Measurements from ENCODE around the gene LRRC36. TPM values are rescaled to one million over a fixed set of nuclear protein-coding genes. Genes with fewer than 3 reads are reported as not detected.

LRRC36 gene
- total and polyA plus RNA-seq, 2 of the 13 experiments (the other 11 are each of a cell fraction or from before 2014, with no cell fraction given), result 0.12 to 0.15 TPM

DNA sequence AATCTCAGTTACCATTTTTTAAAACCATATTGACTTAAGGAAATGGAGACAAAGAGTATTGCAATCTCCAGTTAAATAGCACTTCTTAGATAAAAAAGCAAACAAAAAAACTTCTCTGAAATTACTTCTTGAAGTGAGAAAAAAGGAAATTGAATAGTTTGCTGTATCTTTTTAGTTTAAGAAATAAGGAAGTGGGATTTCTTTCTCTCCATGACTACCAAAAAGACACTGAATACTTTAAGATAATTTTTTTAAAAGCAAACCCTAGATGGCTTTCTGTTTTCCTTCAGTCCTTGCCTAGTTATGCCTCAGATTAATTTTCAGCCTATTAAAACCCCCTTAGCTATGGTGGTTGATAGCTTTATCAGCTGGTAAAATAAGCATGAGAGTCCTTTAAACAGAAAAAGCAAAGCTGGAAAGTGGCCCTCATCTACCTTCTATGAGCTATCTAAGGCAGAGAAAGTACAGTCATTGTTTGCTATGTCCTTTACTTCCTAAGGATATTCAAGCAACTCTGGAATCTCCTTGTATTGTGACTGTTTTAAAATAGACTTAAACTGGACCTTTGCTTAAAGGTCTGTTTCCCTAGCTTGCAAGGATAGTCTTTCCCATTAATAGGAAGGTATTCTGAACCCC is 38.1 kb downstream of the LRRC36 start:
- POLR2A ChIA-PET, result no interaction called here
- Histone ChIP-seq H3K36me3 (replicated peaks in 1 of 2; ENCODE audit: control insufficient read depth in 1 of 2, insufficient read depth in 2 of 2, low read length in 2 of 2) (no peaks in the 10 kb centered on the region), H3K4me3 (replicated peaks in 1 of 3; ENCODE audit: insufficient read depth in 1 of 3, low read depth in 2 of 3, low read length in 3 of 3) (no peak overlapping the region), H3K27me3 (ENCODE audit: control insufficient read depth in 1 of 2, insufficient read depth in 2 of 2, low read length in 2 of 2) (no peaks in the 10 kb centered on the region), H3K9me3 (ENCODE audit: low read length) (no peaks in the 10 kb centered on the region), H4K20me1 (ENCODE audit: insufficient read depth, low read length) (no peaks in the 10 kb centered on the region), H3K27ac (ENCODE audit: extremely low read length, insufficient read depth, low read length) (no peak overlapping the region), H3K4me2 (ENCODE audit: low read depth, low read length) (no peak overlapping the region), H3K79me2 (ENCODE audit: insufficient read depth, low read length) (no peaks in the 10 kb centered on the region), H2AFZ (ENCODE audit: low read length) (peak overlapping the region; percentile 15), H3K4me1 (ENCODE audit: insufficient read depth, low read length) (peaks cover 70% of the 10 kb centered on the region), H3K9ac (ENCODE audit: insufficient read depth, low read depth, low read length) (no peak overlapping the region)
- DNase-seq (ENCODE audit: low spot score) (no peak), FAIRE-seq (no peak), ATAC-seq (no peak)
- no TSS peak for BruUV-seq (replicated peaks)
- TF ChIP-seq, protein P1, sequence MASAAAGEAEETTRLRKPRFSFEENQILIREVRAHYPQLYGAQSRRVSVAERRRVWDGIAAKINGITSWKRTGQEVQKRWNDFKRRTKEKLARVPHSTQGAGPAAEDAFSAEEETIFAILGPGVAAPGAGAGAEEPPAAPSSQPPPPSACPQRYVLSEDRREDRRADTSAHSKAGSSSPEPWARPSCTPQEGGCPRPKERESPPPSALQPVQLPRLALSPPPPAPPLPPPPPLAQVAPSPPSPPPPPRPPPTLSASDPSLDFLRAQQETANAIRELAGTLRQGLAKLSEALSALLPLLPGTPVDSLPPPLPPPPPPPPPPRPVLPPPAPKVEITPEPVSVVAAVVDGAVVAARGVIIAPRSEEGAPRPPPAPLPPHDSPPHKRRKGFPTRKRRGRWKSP (CRISPR knock-in tag; IDR thresholded peaks at IDR 0.05), result no peak
- TF ChIP-seq ISX (CRISPR knock-in tag; conservative IDR thresholded peaks at IDR 0.05) (no peak), MBNL3 (CRISPR knock-in tag; conservative IDR thresholded peaks at IDR 0.05) (no peak), RBM39 (IDR thresholded peaks at IDR 0.05; ENCODE audit: low read depth, low read length, poor library complexity, severe bottlenecking) (no peak), RXRA (CRISPR knock-in tag; IDR thresholded peaks at IDR 0.05) (no peak), ZNF567 (CRISPR knock-in tag; IDR thresholded peaks at IDR 0.05; ENCODE audit: borderline replicate concordance) (no peak), ZNF766 (CRISPR knock-in tag; IDR thresholded peaks at IDR 0.05; ENCODE audit: borderline replicate concordance) (no peak), NFE2 (CRISPR knock-in tag; IDR thresholded peaks at IDR 0.05) (no peak), ZZZ3 (CRISPR knock-in tag; IDR thresholded peaks at IDR 0.05; ENCODE audit: borderline replicate concordance) (no peak), HES4 (CRISPR knock-in tag; IDR thresholded peaks at IDR 0.05; ENCODE audit: borderline replicate concordance) (no peak), NR2F2 (IDR thresholded peaks at IDR 0.05; ENCODE audit: borderline replicate concordance, low read depth) (no peak), AHR (CRISPR knock-in tag; IDR thresholded peaks at IDR 0.05) (no peak), MED13 (CRISPR knock-in tag; IDR thresholded peaks at IDR 0.05) (no peak), E2F5 (CRISPR knock-in tag; conservative IDR thresholded peaks at IDR 0.05) (no peak), ZNF607 (CRISPR knock-in tag; IDR thresholded peaks at IDR 0.05; ENCODE audit: borderline replicate concordance) (no peak), NKX3-1 (CRISPR knock-in tag; IDR thresholded peaks at IDR 0.05) (no peak)
- TF ChIP-seq, protein P2, sequence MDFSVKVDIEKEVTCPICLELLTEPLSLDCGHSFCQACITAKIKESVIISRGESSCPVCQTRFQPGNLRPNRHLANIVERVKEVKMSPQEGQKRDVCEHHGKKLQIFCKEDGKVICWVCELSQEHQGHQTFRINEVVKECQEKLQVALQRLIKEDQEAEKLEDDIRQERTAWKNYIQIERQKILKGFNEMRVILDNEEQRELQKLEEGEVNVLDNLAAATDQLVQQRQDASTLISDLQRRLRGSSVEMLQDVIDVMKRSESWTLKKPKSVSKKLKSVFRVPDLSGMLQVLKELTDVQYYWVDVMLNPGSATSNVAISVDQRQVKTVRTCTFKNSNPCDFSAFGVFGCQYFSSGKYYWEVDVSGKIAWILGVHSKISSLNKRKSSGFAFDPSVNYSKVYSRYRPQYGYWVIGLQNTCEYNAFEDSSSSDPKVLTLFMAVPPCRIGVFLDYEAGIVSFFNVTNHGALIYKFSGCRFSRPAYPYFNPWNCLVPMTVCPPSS (IDR thresholded peaks at IDR 0.05), result no peak
- CTCF ChIA-PET (ENCODE audit: low intra/inter-chr PET ratio, low total read pairs), result no interaction called here
- intact Hi-C loops (cut with micrococcal nuclease; ENCODE audit: unreplicated experiment) (no loop called here), in situ Hi-C loops (cut with HindIII; ENCODE audit: extremely low pct_ligation_motif_present, low pct_unique_long_range_greater_than_20kb) (no loop called here)
